Epithelial cell of esophagus (primary cell): Measurements from ENCODE around the gene NEURL1.

Experiments used
- DNase-seq: peaks from one replicate; pipeline ENCODE4 v3.0.0; 2010; ENCODE audit warnings: low read depth
- H3K4me3 ChIP-seq: 2 replicates; pipeline ENCODE4 v1.5.1; 2011; ENCODE audit warnings: mild to moderate bottlenecking, low read length, control low read depth
- CTCF ChIP-seq: IDR thresholded peaks from 2 replicates; pipeline ENCODE4 v1.5.1; 2011; ENCODE audit warnings: low read depth, mild to moderate bottlenecking, low read length, control low read depth, inconsistent platforms; ENCODE audit not compliant: insufficient read depth; ENCODE audit errors: missing control alignments

NEURL1 gene

GRCh38 chr10:103455235-103455634 is 38.3 kb upstream of the NEURL1 start:
- DNase-seq: no peak
- TF ChIP-seq CTCF: no peak
- no peak overlapping the region for H3K4me3 ChIP-seq

GRCh38 chr10:103456074-103456660 is 37.3 kb upstream of the NEURL1 start:
- no peak overlapping the region for H3K4me3 ChIP-seq
- TF ChIP-seq CTCF: no peak
- no peak for DNase-seq

- DNase-seq: no peak
- H3K4me3 ChIP-seq: no peak overlapping the region
- no peak for TF ChIP-seq CTCF
These were observed 36.3 kb upstream of the NEURL1 start for GRCh38 chr10:103457176-103457712.

GRCh38 chr10:103457896-103458583 is 35.5 kb upstream of the NEURL1 start:
- no peak overlapping the region for H3K4me3 ChIP-seq
- no peak for DNase-seq
- TF ChIP-seq CTCF: no peak

- H3K4me3 ChIP-seq: no peak within 1 kb of the TSS
- DNase-seq: peak; percentile 13
- TF ChIP-seq CTCF: no peak
These were observed 34.8 kb upstream of the NEURL1 start, which contains the start of gene CALHM1 for GRCh38 chr10:103458720-103459119. TSS of gene CALHM1 (minus strand) at chr10:103458900. CDS start at chr10:103458751, 149 bp downstream.

- no peak for TF ChIP-seq CTCF
- no peak overlapping the region for H3K4me3 ChIP-seq
- DNase-seq: no peak
These were observed 33.9 kb upstream of the NEURL1 start for GRCh38 chr10:103459615-103460014.
